IMR-90 (cell line): ENCODE data around the gene IFNL3. TPM values are rescaled to one million over a fixed set of nuclear protein-coding genes. Genes with fewer than 3 reads are reported as not detected.
A peak's percentile ranks its signal among the peaks of the same experiment; 100 is the strongest.

Experiments used
- ATAC-seq: fragments of 200-7000 bp; cut with Tn5 transposase; 2 replicates; pipeline ENCODE4 v1.9.1; 2020; ENCODE audit warnings: low read depth, mild to moderate bottlenecking, moderate library complexity
- BruUV-seq: library from RNA; stranded (reverse); fragments of 400-500 nt; replicated peaks from 2 replicates; lab custom pipeline; 2021; lab: Mats Ljungman, UMichigan
- CTCF ChIA-PET: fragments of 300-600 bp; formaldehyde crosslinking; extraction: SDS; loops from one replicate; lab custom pipeline; 2021; ENCODE audit warnings: antibody characterized with exemption; lab: Yijun Ruan, JAX
- POLR2A ChIA-PET: fragments of 300-600 bp; sonication (Branson Sonifier 250); formaldehyde crosslinking; loops from one replicate; lab custom pipeline; 2022; ENCODE audit warnings: antibody characterized with exemption; ENCODE audit not compliant: unreplicated experiment; lab: Charles Lee
- DNase-seq: peaks from one replicate; pipeline ENCODE4 v3.0.0; 2013
- H2AFZ ChIP-seq: replicated peaks from 2 replicates; pipeline ENCODE3; 2013; ENCODE audit warnings: low read length, mild to moderate bottlenecking; ENCODE audit not compliant: poor library complexity
- H2AK5ac ChIP-seq: 2 replicates; pipeline ENCODE4 v1.6.1; 2013; ENCODE audit warnings: low read depth, low read length, inconsistent platforms
- H2AK9ac ChIP-seq: replicated peaks from 2 replicates; pipeline ENCODE3; 2013; ENCODE audit warnings: mild to moderate bottlenecking, low read depth, low read length, moderate library complexity; ENCODE audit not compliant: poor library complexity
- H2BK120ac ChIP-seq: 2 replicates; pipeline ENCODE4 v1.6.1; 2013; ENCODE audit warnings: low read depth, low read length, inconsistent platforms
- H2BK15ac ChIP-seq: 3 replicates; pipeline ENCODE4 v1.6.1; 2013; ENCODE audit warnings: low read depth, low read length, inconsistent platforms
- H2BK20ac ChIP-seq: 2 replicates; pipeline ENCODE4 v1.6.1; 2013; ENCODE audit warnings: low read depth, mild to moderate bottlenecking, inconsistent platforms, low read length, moderate library complexity
- H2BK5ac ChIP-seq: 2 replicates; pipeline ENCODE4 v1.6.1; 2013; ENCODE audit warnings: mild to moderate bottlenecking, low read depth, low read length, inconsistent platforms; ENCODE audit not compliant: poor library complexity, severe bottlenecking
- H3K14ac ChIP-seq: replicated peaks from 2 replicates; pipeline ENCODE4 v1.6.1; 2013; ENCODE audit warnings: low read depth, low read length, inconsistent platforms
- H3K18ac ChIP-seq: 2 replicates; pipeline ENCODE4 v1.6.1; 2013; ENCODE audit warnings: low read depth, low read length, control low read depth
- H3K23ac ChIP-seq: 2 replicates; pipeline ENCODE4 v1.6.1; 2013; ENCODE audit warnings: low read depth, low read length, inconsistent platforms
- H3K27ac ChIP-seq: 2 replicates; pipeline ENCODE4 v1.5.1; 2013; ENCODE audit warnings: mild to moderate bottlenecking, control low read depth, low read length; ENCODE audit not compliant: insufficient read depth
- H3K27me3 ChIP-seq: 2 replicates; pipeline ENCODE4 v1.6.1; 2013; ENCODE audit warnings: low read length; ENCODE audit not compliant: control insufficient read depth, insufficient read depth
- H3K36me3 ChIP-seq: 2 replicates; pipeline ENCODE4 v1.6.1; 2013; ENCODE audit warnings: low read length, mixed read lengths; ENCODE audit not compliant: control insufficient read depth, insufficient read depth
- H3K4ac ChIP-seq: 2 replicates; pipeline ENCODE4 v1.6.1; 2013; ENCODE audit warnings: low read depth, low read length, inconsistent platforms
- H3K4me1 ChIP-seq: 2 replicates; pipeline ENCODE4 v1.6.1; 2013; ENCODE audit warnings: low read length, mixed read lengths; ENCODE audit not compliant: control insufficient read depth, insufficient read depth
- H3K4me2 ChIP-seq: 2 replicates; pipeline ENCODE4 v1.6.1; 2013; ENCODE audit warnings: low read depth, mild to moderate bottlenecking, control low read depth, low read length, moderate library complexity
- H3K4me3 ChIP-seq: 2 replicates; pipeline ENCODE4 v1.5.1; 2013; ENCODE audit warnings: low read depth, mild to moderate bottlenecking, control low read depth, low read length, moderate library complexity; ENCODE audit not compliant: insufficient read depth
- H3K56ac ChIP-seq: 2 replicates; pipeline ENCODE4 v1.6.1; 2013; ENCODE audit warnings: low read length, inconsistent platforms; ENCODE audit not compliant: insufficient read depth; ENCODE audit errors: extremely low read depth
- H3K79me1 ChIP-seq, 2 experiments: 2 replicates each; pipeline ENCODE4 v1.6.1; 2013; ENCODE audit warnings: low read length in 2 of 2, inconsistent platforms in 1 of 2, low read depth in 1 of 2
- H3K9ac ChIP-seq: 2 replicates; pipeline ENCODE4 v1.6.1; 2013; ENCODE audit warnings: low read depth, low read length, control low read depth
- H3K9me1 ChIP-seq: 2 replicates; pipeline ENCODE4 v1.6.1; 2013; ENCODE audit warnings: low read length, inconsistent platforms; ENCODE audit not compliant: insufficient read depth
- H3K9me3 ChIP-seq: 2 replicates; pipeline ENCODE4 v1.6.1; 2013; ENCODE audit warnings: low read length; ENCODE audit not compliant: control insufficient read depth, insufficient read depth
- H4K20me1 ChIP-seq: 2 replicates; pipeline ENCODE4 v1.6.1; 2013; ENCODE audit warnings: low read length, inconsistent platforms; ENCODE audit not compliant: insufficient read depth
- H4K5ac ChIP-seq: 2 replicates; pipeline ENCODE4 v1.6.1; 2013; ENCODE audit warnings: mild to moderate bottlenecking, low read depth, low read length, control low read depth
- H4K8ac ChIP-seq, 2 experiments: 2 replicates each; pipeline ENCODE4 v1.6.1; 2013; ENCODE audit warnings: low read depth in 2 of 2, low read length in 2 of 2, control low read depth in 1 of 2, inconsistent platforms in 1 of 2
- H4K91ac ChIP-seq: 2 replicates; pipeline ENCODE4 v1.6.1; 2013; ENCODE audit warnings: low read depth, low read length, inconsistent platforms; ENCODE audit not compliant: insufficient read depth
- BHLHE40 ChIP-seq: fragments of 150-350 bp; IDR thresholded peaks from 2 replicates; pipeline ENCODE4 v1.6.1; 2016; ENCODE audit warnings: mild to moderate bottlenecking, low read depth, low read length
- CEBPB ChIP-seq: IDR thresholded peaks from 2 replicates; pipeline ENCODE4 v1.6.1; 2012; ENCODE audit warnings: low read depth, low read length, improper control_type of control experiment
- MAZ ChIP-seq: IDR thresholded peaks from 2 replicates; pipeline ENCODE4 v1.6.1; 2012; ENCODE audit warnings: low read depth, mild to moderate bottlenecking, low read length, improper control_type of control experiment, moderate library complexity, borderline replicate concordance
- RCOR1 ChIP-seq: IDR thresholded peaks from 2 replicates; pipeline ENCODE4 v1.6.1; 2012; ENCODE audit warnings: mild to moderate bottlenecking, low read length, improper control_type of control experiment; ENCODE audit not compliant: insufficient replicate concordance
- SMC3 ChIP-seq: fragments of 150-350 bp; IDR thresholded peaks from 2 replicates; pipeline ENCODE4 v1.6.1; 2016; ENCODE audit warnings: low read depth, mild to moderate bottlenecking, antibody characterized with exemption, low read length, moderate library complexity
- WGBS, 2 experiments: methylation state at CpG; one replicate each; pipeline versions ENCODE4 v1.1.5 to v1.1.7; 2013; ENCODE audit warnings: missing lambda C conversion rate in 2 of 2; ENCODE audit not compliant: insufficient read length in 1 of 2; ENCODE audit errors: extremely low coverage in 2 of 2; 5-methylcytosine and 5-hydroxymethylcytosine counted together
- dilution Hi-C: fragments of 300-500 bp; cut with HindIII; formaldehyde crosslinking; loops from one replicate; pipeline ENCODE4 v1.14.3; 2018; ENCODE audit warnings: low sequenced_read_pairs; ENCODE audit not compliant: unreplicated experiment
- in situ Hi-C: fragments of 300-500 bp; cut with MboI; formaldehyde crosslinking; loops from 3 replicates; pipeline ENCODE4 v1.14.3; 2019; ENCODE audit warnings: low sequenced_read_pairs, inconsistent platforms, mixed read lengths
- intact Hi-C: fragments of 100-400 bp; cut with micrococcal nuclease; formaldehyde crosslinking; loops from 2 replicates; pipeline ENCODE4 v1.10.0; 2022
- polyA plus RNA-seq, 3 experiments: library from polyadenylated mRNA; depleted of rRNA; stranded (reverse); fragments of >200 nt; gene quantifications; 2 replicates each; pipeline ENCODE4 v1.2.3, GENCODE V29; 2012; ENCODE audit warnings: low replicate concordance in 1 of 3
- total RNA-seq: library from RNA; depleted of rRNA; stranded (reverse); fragments of >200 nt; gene quantifications from 2 replicates; pipeline ENCODE4 v1.2.3, GENCODE V29; 2012
- TF ChIP-seq, protein P1 (sequence below): fragments of 150-350 bp; IDR thresholded peaks from 2 replicates; pipeline ENCODE4 v1.6.1; 2017; ENCODE audit warnings: mild to moderate bottlenecking, antibody characterized with exemption, low read length, low read depth

Gene IFNL3
- total and polyA plus RNA-seq, 2 of the 4 experiments (the other 2 are of a cell fraction), result not detected

DNA sequence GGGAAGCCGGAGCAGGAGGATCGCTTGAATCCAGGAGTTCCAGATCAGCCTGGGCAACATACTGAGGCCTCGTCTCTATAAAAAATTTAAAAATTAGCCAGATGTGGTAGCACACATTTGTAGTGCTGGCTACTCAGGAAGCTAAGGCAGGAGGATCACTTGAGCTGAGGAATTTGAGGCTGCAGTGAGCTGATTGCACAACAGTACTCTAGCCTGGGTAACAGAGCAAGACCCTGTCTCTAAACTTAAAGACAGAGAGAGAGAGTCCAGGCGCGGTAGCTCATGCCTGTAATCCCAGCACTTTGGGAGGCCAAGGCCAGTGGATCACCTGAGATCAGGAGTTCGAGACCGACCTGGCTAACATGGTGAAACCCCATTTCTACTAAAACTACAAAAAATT, 4.4 kb downstream of the IFNL3 start:
- Histone ChIP-seq H4K91ac (no peak overlapping the region), H4K8ac (no peak overlapping the region), H3K14ac (no peak overlapping the region), H3K9me1 (no peaks in the 10 kb centered on the region), H3K27ac (no peak overlapping the region), H2BK5ac (no peak overlapping the region), H2BK15ac (no peak overlapping the region), H2BK20ac (no peak overlapping the region), H3K79me1 (no peaks in the 10 kb centered on the region), H3K27me3 (peaks cover 26% of the 10 kb centered on the region), H2AK5ac (no peak overlapping the region), H3K23ac (no peak overlapping the region), H3K9ac (no peak overlapping the region), H4K20me1 (no peaks in the 10 kb centered on the region), H3K4me3 (no peak overlapping the region), H2BK120ac (no peak overlapping the region), H4K5ac (no peak overlapping the region), H3K56ac (no peak overlapping the region), H3K4ac (no peak overlapping the region), H3K36me3 (no peaks in the 10 kb centered on the region), H3K4me1 (no peaks in the 10 kb centered on the region), H2AFZ (no peak overlapping the region), H3K4me2 (no peak overlapping the region), H3K9me3 (no peaks in the 10 kb centered on the region), H3K18ac (no peak overlapping the region), H2AK9ac (no peak overlapping the region)
- dilution Hi-C loops (no loop called here), intact Hi-C loops (no loop called here), in situ Hi-C loops (no loop called here)
- ChIA-PET POLR2A (no interaction called here), CTCF (no interaction called here)
- ATAC-seq (no peak), DNase-seq (no peak)
- no TSS peak for BruUV-seq
- no peak for TF ChIP-seq MAZ
- TF ChIP-seq, protein P1, sequence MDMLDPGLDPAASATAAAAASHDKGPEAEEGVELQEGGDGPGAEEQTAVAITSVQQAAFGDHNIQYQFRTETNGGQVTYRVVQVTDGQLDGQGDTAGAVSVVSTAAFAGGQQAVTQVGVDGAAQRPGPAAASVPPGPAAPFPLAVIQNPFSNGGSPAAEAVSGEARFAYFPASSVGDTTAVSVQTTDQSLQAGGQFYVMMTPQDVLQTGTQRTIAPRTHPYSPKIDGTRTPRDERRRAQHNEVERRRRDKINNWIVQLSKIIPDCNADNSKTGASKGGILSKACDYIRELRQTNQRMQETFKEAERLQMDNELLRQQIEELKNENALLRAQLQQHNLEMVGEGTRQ, result no peak
- TF ChIP-seq RCOR1, result no peak
- no peak for TF ChIP-seq SMC3
- TF ChIP-seq CEBPB, result peak; percentile 53
- TF ChIP-seq BHLHE40, result no peak
- no CpG with 5 or more reads among the region's 7 CpGs for WGBS, 2 experiments
